Type B pancreatic cell (in vitro differentiated cells): Measurements from ENCODE around the gene SH3RF3. TPM values are rescaled to one million over a fixed set of nuclear protein-coding genes. Genes with fewer than 3 reads are reported as not detected.

Experiments
- DNase-seq: peaks from one replicate; pipeline ENCODE4 v3.0.0; 2021; ENCODE audit warnings: mixed read lengths; ENCODE audit not compliant: unreplicated experiment; ENCODE audit errors: extremely low spot score
- H3K27ac Mint-ChIP-seq: 2 replicates; pipeline ENCODE4 v1.8.0; 2021; ENCODE audit warnings: mild to moderate bottlenecking, mixed read lengths
- H3K27me3 Mint-ChIP-seq: 2 replicates; pipeline ENCODE4 v1.8.0; 2021; ENCODE audit warnings: mixed read lengths
- H3K36me3 Mint-ChIP-seq: 2 replicates; pipeline ENCODE4 v1.8.0; 2021; ENCODE audit warnings: mixed read lengths
- H3K4me1 Mint-ChIP-seq: one replicate; pipeline ENCODE4 v1.8.0; 2021; ENCODE audit warnings: mixed read lengths; ENCODE audit not compliant: unreplicated experiment
- H3K4me3 Mint-ChIP-seq: 2 replicates; pipeline ENCODE4 v1.8.0; 2021; ENCODE audit warnings: mild to moderate bottlenecking, mixed read lengths
- H3K9me3 Mint-ChIP-seq: 2 replicates; pipeline ENCODE4 v1.8.0; 2021; ENCODE audit warnings: mixed read lengths
- CTCF ChIP-seq: fragments of 200-600 bp; sonication (generic); conservative IDR thresholded peaks from 2 replicates; pipeline ENCODE4 v1.5.0; 2021; ENCODE audit warnings: antibody characterized with exemption, mild to moderate bottlenecking
- total RNA-seq: library from RNA; stranded (reverse); gene quantifications from 2 replicates; pipeline ENCODE4 v1.2.1, GENCODE V29; 2021; ENCODE audit warnings: low replicate concordance

SH3RF3 gene
- total RNA-seq, 1 donor from 2014 or later = 13.9 TPM

GRCh38 chr2:109148117-109148746 lies 19.2 kb downstream of the SH3RF3 start:
- no peak for DNase-seq
- no peaks in the 10 kb centered on the region for H3K9me3 Mint-ChIP-seq
- H3K4me3 Mint-ChIP-seq = no peak overlapping the region
- H3K36me3 Mint-ChIP-seq = no peaks in the 10 kb centered on the region
- no peak for TF ChIP-seq CTCF
- H3K27ac Mint-ChIP-seq = no peak overlapping the region
- peaks cover 6% of the 10 kb centered on the region for H3K27me3 Mint-ChIP-seq
- peaks cover 15% of the 10 kb centered on the region for H3K4me1 Mint-ChIP-seq

GRCh38 chr2:109148991-109149645 lies 20.1 kb downstream of the SH3RF3 start:
- H3K27ac Mint-ChIP-seq = no peak overlapping the region
- H3K36me3 Mint-ChIP-seq = no peaks in the 10 kb centered on the region
- no peaks in the 10 kb centered on the region for H3K9me3 Mint-ChIP-seq
- H3K4me1 Mint-ChIP-seq = peaks cover 18% of the 10 kb centered on the region
- H3K27me3 Mint-ChIP-seq = peaks cover 6% of the 10 kb centered on the region
- DNase-seq = no peak
- no peak overlapping the region for H3K4me3 Mint-ChIP-seq
- TF ChIP-seq CTCF = no peak

GRCh38 chr2:109150559-109150958 lies 21.6 kb downstream of the SH3RF3 start:
- Mint-ChIP-seq H3K4me1 (peaks cover 21% of the 10 kb centered on the region), H3K9me3 (no peaks in the 10 kb centered on the region), H3K36me3 (no peaks in the 10 kb centered on the region), H3K4me3 (no peak overlapping the region), H3K27me3 (peaks cover 6% of the 10 kb centered on the region), H3K27ac (no peak overlapping the region)
- no peak for DNase-seq
- no peak for TF ChIP-seq CTCF

GRCh38 chr2:109151519-109151918 lies 22.5 kb downstream of the SH3RF3 start:
- no peaks in the 10 kb centered on the region for H3K36me3 Mint-ChIP-seq
- H3K27ac Mint-ChIP-seq = no peak overlapping the region
- DNase-seq = no peak
- peaks cover 6% of the 10 kb centered on the region for H3K27me3 Mint-ChIP-seq
- no peak for TF ChIP-seq CTCF
- no peak overlapping the region for H3K4me3 Mint-ChIP-seq
- peaks cover 30% of the 10 kb centered on the region for H3K4me1 Mint-ChIP-seq
- H3K9me3 Mint-ChIP-seq = no peaks in the 10 kb centered on the region

GRCh38 chr2:109153005-109153784 lies 24.2 kb downstream of the SH3RF3 start:
- no peak overlapping the region for H3K4me3 Mint-ChIP-seq
- H3K27ac Mint-ChIP-seq = no peak overlapping the region
- no peaks in the 10 kb centered on the region for H3K9me3 Mint-ChIP-seq
- H3K36me3 Mint-ChIP-seq = no peaks in the 10 kb centered on the region
- no peaks in the 10 kb centered on the region for H3K27me3 Mint-ChIP-seq
- peaks cover 35% of the 10 kb centered on the region for H3K4me1 Mint-ChIP-seq
- no peak for DNase-seq
- no peak for TF ChIP-seq CTCF
